HuH-7 (cell line): Measurements from ENCODE around the gene MED29.
"Not testable (repeated sequence)": the region's sequence is repeated elsewhere in the genome, so short reads cannot be mapped to it uniquely, and the experiment has no call there.

Experiments used
- DNase-seq: peaks from one replicate; pipeline ENCODE4 v3.0.0; 2011; ENCODE audit warnings: low spot score

Gene MED29

DNA sequence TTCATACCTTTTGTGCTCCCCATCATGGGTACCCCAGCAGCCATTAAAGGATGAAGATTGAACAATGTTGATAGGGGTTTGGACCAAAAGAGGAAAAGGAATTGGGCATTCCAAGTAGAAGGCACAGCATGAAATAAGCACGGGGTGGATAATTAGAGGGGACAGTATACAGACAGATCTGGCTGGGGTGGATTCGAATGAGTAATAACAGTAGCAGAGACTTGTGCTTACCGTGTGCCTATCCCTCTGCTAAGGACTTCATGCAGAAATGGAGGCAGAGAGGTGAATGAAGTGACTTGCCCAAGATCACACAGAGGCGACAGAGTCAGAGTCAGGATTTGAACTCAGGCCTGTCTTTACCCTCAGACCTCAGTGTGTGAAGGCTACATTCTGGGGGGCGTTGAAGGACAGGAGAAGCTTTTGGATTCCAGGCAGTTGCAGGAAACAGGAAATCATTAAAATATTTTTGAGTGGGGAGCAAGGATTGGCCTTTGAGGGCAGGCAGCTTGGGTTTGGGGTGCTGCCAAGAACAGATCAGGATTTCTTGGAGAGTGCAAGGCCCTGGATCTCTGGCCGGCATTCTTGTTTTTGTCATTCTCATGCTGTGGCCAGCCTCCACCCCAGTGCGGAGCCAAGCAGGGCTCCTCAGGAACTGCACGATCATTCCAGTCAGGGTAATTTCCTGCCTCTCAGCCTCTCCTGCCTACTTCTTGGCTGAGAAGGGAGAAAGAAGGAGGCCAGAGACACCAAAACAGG lies 19.0 kb upstream of the MED29 start:
- no peak for DNase-seq

DNA sequence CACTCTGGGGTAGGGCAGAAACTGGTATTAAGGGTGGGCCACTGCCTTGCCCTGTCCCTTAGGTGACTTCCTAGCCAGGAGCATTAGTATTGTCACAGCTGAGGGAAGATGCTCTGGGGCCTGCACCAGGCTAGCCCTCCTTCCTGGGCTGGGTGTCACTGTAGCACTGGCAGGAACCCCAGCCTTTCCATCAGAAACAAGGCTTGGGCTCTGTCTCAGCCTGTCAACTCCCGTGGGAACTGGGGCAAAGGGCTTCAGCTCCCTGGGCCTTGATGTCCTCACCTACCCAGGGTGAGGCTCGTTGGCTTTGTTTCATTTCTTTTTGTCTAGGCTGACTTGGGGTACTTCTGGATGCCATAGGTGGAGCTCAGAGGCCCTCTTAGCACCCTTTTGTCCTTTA lies 18.2 kb upstream of the MED29 start:
- no peak for DNase-seq

DNA sequence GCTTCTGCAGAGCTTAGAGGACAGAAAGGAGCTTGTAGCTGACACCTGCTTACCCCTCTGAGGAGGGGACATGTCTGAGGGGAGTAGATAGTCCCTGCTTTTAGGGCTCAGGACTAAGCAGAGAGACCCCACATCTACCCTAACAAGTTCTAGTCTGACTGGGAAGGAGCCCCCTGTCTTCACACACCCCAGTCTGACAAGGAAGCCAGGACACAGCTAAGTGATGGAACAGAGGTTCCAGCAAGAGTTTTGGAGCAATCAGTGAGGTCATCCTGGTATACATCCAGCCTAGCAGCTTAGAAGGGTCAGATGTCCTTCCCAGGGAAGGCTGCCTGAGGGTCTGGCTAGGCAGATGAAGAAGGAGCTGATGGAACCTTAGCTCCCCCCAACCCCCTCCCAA lies 15.2 kb upstream of the MED29 start:
- no peak for DNase-seq

DNA sequence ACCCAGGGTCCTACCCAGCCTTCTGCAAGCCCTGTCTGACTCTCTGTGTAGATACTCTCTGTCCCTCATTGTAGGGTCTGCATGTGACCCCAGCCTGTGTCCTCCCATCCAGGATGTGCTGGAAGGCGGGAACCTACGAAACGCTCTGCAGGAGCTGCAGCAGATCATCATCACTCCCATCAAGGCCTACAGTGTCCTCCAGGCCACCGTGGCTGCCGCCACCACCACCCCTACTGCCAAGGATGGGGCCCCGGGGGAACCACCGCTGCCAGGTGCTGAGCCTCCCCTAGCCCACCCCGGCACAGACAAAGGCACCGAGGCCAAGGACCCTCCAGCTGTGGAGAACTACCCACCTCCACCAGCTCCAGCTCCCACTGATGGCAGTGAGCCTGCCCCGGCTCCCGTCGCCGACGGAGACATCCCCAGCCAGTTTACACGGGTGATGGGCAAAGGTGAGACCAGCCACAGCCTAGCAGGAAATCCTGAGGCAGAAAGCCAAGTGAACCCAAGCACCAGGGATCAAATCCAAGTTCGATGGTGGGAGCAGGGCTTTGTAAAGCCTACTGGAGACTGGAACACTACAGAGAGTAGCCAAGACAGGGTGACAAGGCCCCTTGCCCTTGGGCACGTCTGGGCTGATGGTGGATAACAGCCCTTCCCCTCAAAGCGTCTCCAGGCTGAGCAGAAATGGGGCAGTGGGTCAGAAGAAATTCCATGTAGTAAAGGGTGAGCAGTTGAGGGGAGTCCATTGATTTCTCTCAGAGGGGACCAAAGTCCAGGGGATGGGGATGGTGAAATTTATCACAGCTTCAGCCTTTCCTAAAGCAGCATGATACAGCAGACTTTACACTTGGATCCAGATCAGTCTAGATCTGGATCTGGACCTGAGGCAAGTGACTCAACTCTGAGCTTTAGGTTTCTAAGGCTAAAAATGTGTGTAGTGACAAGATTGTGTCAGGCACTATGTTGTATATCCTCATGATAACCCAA lies 13.5 kb upstream of the MED29 start:
- no peak for DNase-seq

DNA sequence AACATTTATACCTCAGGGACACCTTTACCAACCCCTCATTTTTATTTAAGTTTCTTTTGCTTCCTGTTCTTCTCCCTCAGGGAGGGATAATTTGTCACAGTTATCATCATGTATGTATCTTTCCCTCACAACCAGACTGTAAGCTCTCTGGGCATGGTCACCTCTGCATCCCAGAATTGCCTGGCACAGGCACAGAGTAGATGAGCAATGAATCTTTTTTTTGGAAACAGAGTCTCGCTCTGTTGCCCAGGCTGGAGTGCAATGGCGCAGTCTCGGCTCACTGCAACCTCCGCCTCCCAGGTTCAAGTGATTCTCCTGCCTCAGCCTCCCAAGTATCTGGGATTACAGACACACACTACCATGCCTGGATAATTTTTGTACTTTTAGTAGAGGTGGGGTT lies 11.8 kb upstream of the MED29 start:
- DNase-seq, result not testable (repeated sequence)

DNA sequence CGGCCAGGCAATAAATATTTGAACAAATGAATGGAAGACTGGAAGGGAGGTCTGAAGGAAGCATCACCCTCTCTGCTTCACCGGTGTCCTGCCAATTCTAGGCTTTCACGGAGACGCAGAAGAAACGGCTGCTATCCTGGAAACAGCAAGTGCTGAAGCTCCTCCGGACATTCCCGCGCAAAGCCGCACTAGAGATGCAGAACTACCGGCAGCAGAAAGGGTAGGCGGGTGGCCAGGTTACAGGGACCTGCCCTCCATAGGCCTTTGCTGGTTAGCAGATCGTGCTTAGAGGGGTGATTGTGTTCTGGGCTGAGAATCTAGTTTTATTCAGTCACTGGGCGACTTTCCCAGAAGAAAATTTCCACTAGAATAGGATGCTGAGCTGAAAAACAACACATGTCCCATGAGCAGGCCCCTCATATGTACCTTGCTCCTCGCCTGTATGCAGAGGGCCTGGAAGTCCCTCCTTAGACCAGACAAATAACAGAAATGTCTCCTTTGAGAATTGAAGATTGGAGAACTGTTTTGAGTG lies 11.2 kb upstream of the MED29 start:
- no peak for DNase-seq

DNA sequence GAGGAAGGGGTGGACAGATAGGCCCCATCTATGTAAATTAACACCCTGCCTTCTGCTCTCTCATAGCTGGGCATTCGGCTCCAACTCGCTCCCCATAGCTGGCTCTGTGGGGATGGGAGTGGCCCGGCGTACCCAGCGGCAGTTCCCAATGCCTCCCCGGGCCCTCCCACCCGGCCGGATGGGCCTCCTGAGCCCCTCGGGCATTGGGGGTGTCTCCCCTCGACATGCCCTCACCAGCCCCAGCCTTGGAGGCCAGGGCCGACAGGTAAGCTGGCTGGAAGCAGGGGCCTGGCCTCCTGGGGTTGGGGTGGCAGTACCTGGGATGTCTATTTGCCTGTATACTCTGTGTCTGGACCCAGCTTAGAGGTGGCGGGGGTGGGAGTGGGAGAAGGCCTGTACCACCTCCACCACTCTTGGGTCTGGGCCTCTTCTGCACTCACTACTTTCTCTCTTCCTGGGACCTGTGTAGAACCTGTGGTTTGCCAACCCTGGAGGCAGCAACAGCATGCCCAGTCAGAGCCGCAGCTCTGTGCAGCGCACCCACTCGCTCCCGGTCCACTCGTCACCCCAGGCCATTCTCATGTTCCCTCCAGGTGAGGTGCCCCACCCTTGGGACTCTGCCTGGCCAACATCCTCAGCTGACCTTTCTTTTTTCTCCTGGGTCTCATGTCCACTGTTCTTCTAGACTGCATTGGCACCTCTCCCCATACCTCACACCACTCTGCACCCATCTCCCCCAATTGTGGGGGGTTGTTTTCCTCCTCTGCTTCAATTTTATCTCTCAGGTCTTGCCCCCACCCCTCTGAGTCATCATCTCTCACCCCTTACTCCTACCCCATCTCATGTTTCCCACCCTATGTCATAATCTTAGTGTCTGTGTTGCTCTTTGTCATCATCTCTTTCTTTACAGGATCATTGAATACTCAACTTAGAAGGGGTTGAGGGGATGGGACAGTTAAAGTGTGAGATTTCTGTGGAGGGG lies 10.4 kb upstream of the MED29 start:
- no peak for DNase-seq

DNA sequence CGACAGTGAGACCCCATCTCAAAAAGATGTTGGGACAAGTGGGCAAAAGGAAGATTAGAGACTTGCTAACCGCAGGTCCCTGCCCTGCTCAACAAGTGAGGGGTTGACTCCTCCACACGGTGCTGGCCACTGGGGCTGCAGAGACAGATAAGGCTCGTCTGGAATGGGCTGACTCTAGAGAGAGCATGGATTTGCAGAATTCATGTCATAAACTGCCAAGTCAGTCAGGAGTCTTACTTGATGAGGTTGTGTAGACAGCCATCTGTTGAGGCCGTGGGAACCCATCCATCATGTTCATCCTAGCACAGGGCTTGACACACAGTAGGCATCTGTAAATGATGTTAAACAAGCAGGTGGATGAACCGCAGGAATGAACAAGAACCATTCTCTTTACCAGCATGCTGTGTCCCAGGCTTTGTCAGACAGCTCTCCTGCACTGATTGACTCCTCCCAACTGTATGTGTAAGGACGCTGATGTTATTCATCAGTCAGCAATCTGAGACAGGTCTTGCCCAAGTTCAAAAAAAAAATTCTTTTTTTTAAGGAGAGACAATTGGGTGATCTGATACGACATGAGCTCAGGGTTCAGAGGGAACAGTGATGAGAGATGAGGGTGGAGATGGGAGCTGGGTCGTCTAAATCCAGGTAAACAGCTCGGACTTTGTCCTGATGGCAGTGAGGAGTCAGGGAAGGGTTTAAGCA lies 9.1 kb upstream of the MED29 start:
- no peak for DNase-seq

DNA sequence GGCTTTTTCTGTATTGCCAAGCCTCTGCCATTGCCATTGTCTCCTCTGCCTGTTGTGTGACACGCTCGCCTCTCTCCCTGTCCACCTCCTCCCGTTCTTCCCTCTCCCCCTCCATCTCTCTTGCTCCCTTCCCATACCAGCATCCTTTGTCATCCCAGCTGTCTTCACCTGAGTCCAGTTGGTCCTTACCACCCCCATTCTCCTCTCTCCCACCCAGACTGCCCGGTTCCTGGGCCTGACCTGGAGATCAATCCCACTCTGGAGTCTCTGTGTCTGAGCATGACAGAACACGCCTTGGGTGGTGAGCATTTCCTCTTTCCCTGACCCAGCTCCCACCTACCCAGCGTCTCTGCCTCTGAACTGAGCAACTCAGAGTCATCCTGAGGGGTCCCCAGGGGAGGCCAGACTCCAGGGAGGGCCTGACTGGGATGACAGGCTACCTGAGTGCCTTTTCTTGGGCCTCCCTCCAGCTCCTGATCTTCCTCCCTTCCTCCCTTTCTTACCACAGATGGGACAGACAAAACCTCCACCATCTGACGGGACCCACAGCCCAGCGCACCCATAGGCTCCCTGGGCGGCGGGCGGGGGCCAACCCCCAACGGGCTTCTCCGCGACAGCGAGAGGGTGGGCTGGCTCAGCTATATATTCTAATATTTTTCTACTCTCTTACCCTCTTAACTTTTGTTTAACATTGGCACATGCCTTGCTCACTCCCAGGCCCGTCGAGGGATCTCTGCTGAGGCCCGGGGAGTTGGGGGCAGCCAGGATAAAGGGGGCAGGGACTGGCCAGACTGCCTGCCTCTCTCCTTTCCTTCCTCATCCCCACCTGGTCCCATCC lies 8.0 kb upstream of the MED29 start:
- no peak for DNase-seq

DNA sequence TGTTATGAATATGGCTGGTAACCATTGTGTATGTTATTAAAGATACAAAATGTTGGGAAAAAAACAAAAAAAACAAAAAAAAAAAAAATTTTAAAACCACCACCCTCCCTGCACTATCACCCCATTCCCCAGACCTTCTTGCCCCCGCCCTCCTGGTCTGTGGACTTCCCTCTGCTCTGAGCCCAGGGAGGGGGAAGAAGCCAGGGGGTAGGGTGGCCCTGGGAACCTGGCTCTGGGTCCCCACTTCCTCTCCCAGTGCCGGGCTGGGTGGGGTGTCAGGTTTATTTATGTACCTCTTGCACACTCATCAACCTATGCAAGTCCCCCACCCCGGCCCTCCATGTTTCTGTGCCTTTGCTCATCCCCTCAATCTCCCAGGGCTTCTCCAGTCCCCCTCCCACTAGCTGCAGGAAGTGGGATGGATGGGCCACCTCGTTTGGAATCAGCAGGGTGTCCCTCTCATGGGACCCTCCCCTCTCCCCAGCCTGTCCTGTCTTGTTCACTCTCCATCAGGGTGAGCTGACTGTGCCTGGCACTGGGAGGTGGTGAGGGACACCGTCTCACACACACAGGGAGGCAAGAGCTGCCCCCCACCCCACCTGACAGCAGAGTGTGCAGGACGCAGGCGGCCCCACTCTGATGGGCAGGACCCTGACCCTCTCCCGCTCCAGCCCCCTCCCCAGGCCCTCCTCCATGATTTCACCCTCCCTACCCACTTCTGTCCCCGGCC lies 6.2 kb upstream of the MED29 start:
- no peak for DNase-seq

DNA sequence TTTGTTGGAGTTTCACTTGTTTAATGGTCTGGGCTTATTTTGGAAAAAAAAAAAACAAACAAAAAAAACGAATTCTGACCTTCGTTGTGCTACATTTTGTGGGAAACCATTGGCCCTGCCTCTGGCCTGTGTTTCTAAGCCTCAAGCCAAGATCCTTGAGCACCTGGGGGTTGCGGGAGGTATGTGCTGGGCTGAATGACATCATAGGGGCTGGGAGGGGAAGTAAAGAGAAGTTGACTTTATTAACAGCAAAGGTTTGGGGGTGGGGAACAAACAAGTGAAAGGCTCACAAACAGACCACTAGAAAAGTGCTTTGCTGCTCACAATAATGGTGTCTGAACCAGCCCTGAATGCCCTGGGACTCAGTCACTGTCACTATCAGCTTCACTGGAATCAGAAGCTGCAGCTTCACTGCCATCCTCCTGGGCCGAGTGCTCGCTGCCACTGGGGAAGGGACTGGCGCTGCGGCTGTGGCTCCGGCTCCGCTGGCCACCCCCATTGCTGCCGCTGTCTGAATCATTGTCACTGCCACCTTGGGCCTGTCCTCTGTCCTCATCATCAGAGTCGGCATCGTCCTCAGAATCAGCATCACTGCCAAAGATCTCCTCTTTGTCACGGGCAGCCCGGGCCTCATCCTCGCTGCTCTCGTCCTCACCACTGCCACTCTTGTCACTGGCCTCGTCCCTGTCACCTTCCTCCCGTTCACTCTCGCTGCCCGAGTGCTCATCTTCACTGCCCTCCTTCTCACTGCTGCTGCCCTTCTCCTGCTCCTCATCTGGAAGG lies 5.4 kb upstream of the MED29 start:
- no peak for DNase-seq

DNA sequence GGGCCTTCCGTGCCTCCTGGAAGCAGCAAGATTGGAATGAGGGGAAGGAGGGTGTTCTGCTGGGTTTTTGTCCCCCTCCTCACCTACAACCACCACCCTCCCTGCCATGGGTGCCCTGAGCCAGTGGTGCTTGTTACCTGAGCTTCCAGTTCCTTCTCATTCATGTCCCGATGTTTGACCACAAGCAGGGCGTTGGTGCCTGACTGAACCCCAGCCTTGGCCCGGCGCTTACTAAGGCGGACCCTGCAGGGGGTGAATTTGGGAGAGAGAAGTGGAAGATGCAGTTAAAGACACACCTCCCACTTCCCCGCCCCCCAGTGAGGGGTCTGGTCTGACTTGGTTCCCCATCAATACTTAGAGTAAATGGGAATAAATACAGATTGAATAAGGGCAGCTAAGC lies 4.6 kb upstream of the MED29 start:
- no peak for DNase-seq

DNA sequence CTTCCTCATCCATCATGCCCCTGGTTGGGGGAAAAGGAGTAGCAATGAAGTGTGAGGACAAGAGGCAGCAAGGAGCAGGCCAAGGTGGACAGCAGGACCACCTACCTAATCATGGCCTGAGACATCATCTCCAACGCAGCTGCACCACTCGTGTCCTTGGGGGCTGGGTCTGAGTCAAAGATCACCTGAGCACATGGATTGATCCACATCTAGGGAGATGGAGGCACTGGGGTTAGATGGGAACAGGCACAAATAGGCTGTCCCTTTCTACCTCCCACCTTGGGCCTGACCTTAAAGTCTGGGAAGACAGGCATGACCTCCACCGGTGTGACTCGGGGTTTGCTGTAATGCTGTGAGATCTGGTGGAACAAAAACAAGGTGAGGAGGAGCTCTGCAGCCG lies 2.5 kb upstream of the MED29 start:
- DNase-seq, result no peak

DNA sequence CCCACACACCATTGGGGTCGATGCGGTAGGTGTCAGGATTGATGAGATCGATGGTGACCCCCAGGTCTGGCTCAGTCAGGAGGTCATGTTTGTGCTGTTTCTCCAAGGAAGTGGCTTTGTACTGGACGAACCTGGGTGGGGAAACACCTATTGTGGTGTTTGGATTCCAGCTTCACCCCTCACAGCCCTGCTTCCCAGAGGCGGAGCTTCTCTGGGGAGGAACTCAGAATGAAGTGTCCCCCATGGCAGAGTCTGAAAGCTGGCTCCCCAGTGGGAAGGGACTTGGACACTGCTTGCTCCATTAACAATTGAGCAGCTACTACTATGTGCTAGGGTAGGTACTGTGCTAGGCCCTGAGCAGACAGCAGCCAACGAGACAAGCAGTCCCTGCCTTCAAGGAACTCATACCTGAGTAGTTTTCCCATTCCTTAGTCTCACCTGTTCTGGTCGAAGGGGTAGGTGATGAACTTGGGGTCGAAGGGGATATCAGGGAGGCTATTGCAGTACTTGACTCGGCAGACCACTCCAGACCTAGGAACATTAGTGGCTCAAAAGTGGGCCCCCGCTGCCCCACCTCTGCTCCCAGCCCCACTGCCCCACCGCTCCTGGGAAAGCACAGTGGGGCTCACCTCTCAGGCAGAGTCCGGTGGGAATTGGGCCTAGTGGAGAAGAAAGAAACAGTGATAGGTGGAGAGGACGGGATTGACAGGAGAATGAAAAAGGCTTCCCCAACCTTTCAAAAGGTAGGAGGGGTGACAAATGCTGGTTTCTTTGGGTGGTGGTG lies 1.4 kb upstream of the MED29 start:
- no peak for DNase-seq

DNA sequence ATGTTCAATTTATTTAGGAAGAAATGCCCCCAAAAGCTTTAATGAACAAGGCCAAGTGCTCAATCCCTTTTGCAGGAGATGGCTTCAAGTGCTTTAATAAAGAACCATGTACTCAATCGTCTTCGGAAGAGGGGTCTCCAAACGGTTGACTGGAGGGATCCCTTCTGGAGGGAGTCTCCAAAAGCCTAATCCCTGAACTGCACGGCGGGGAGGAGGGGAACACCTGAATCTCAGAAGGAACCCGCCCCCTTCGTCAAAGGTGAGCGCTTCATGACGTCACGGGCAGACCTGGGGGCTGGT lies 777 bp upstream of the MED29 start:
- no peak for DNase-seq

DNA sequence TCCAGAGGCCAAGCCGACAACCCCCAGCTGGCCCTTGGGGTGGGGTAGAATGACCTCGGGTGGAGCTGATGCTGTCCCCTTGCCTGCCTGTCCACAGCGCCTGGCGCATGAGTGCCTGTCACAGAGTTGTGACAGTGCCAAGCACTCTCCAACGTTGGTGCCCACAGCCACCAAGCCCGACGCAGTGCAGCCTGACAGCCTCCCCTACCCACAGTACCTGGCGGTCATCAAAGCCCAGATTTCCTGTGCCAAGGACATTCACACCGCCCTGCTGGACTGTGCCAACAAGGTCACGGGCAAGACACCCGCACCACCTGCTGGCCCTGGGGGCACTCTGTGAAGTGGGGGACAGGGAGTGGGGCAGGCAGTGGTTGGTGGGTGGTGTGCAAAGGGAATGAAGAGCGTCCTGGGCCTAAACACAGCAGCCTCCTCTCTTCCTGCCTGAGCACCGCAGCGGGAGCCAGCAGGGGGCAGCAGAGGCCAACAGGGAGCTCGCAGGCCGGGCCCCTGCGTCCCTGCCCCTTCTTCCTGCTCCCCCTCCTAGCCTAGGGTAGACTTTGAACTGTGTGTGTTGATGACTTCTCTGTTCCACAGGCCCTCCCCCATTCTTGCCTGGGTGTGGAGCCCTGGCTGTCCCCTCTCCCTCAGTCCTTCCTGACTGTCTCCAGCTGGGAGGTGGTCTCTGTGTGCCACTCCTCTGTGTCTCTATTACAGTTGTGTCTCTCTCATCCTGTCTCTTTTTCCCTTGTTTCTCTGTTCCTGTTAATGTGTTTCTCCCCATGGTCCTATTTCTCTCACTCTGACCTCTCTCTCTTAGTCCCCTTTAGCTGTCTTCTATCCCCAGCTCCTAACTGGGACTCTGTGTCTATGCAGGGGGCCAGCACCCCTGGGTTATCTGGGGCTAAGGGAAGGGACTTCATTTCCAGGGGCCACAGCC lies 6.5 kb downstream of the MED29 start:
- DNase-seq, result peak; percentile 97

DNA sequence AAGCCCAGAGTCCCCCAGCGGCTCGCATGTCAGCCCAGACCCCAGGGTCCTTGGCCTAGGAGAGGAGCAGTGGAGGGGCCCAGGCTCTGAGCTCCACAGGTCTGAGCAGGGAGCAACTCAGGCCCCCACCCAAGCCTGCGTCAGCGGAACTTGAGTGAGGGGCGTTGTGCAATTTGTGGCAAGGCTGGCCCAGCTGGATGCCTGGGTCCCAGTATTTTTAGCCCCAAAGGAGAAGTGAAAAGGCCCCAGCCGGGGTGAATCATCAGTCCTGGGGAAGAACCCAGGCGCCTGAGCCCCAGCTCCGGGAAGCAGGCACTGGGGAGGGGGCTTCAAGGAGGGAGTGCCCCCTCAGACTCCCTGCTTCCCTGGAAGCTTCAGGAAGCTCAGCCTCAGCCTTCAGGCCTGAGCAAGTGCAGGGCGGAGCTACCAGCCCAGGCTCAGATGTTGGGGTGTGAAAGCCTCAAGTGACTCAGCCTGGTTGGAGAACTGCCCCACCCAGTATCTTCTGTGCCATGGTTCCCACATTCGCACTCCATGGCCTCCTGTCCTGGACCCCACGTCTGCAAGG lies 7.2 kb downstream of the MED29 start:
- no peak for DNase-seq
